GM19328 (cell line): ENCODE results near the gene SCFD2.

ENCODE experiments used
- ATAC-seq: cut with Tn5 transposase; IDR thresholded peaks from one replicate; pipeline ENCODE4 v1.9.1; 2021; ENCODE audit warnings: mild to moderate bottlenecking, moderate library complexity; ENCODE audit not compliant: unreplicated experiment

Gene SCFD2

GRCh38 chr4:52904421-52904820 lies 461.4 kb downstream of the SCFD2 start:
- ATAC-seq = no peak

GRCh38 chr4:52903273-52903672 lies 462.6 kb downstream of the SCFD2 start:
- no peak for ATAC-seq

- no peak for ATAC-seq
Measured at GRCh38 chr4:52894443-52894842, 471.4 kb downstream of the SCFD2 start.

GRCh38 chr4:52892880-52893279 lies 473.0 kb downstream of the SCFD2 start:
- ATAC-seq = no peak

GRCh38 chr4:52891743-52892142 lies 474.1 kb downstream of the SCFD2 start:
- no peak for ATAC-seq

GRCh38 chr4:52890521-52890791 lies 475.4 kb downstream of the SCFD2 start:
- ATAC-seq = no peak

GRCh38 chr4:52889778-52890520 lies 475.9 kb downstream of the SCFD2 start:
- no peak for ATAC-seq

GRCh38 chr4:52889354-52889753 lies 476.5 kb downstream of the SCFD2 start:
- ATAC-seq = no peak

- no peak for ATAC-seq
Measured at GRCh38 chr4:52884994-52885393, 480.9 kb downstream of the SCFD2 start.

DNA sequence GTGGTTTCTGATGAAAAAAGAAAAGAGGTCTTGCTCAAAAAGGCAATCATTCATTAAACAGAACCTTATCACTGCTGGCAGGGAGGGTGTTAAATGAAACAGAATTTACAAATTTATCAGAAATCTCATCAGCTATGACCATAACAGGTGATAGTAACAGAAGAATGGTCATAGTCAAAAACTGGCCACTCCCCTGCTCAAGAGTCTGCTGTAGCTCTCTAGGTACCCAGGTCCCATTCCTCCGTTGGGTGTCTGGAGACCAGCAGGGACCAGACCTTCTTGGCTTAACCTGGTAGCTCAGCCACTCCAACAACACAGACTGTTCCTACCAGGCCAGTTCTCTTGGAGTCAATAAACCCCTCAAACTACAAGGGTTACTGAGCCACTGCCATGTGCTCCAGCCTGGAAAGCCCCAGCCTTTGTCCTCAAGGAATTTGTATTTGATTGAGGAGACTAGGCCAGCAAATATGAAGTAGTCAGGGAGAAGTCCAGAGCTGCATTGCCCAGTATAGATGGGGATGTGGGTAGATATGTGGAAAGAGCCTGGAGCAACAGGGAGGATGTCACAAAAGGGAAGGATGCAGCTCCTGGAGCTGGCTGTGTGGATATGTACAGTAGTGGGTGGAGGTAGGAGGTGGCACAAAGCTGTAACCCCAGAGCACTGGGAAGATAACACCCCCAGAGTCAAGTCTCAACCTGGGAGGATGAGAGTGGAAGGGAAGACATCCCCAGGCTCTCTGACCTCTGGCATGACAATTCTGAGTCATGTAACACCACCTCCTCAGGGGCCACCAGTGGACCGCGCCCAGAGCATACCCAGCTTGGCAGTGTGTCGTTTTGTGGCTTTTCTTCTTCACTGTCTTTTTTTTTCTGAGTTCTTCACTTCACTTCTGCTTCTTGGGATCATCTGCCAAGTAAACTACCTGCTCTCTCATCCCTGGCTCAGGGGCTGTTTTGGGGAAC lies 481.9 kb downstream of the SCFD2 start:
- no peak for ATAC-seq

GRCh38 chr4:52883183-52883621 lies 482.7 kb downstream of the SCFD2 start:
- ATAC-seq = no peak

DNA sequence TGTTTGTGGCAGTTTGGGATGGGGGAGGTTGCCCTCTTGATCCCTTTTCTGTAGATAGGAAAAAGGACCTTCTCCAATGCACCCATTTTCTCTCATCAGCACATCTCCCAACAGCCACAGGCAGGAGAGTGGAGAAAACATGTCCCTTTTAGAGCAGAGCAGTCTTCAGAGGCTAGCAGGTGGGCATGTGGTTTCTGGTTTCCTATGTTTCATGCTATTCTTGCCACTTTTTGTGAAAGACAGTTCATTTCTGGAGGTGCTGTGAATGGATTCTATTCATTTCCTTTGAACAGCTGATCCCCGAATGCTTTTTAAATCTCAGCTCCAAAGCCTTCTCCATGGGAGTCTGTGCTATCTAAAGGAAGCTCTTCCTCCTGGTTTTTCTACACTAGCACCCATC lies 484.9 kb downstream of the SCFD2 start:
- ATAC-seq = no peak

DNA sequence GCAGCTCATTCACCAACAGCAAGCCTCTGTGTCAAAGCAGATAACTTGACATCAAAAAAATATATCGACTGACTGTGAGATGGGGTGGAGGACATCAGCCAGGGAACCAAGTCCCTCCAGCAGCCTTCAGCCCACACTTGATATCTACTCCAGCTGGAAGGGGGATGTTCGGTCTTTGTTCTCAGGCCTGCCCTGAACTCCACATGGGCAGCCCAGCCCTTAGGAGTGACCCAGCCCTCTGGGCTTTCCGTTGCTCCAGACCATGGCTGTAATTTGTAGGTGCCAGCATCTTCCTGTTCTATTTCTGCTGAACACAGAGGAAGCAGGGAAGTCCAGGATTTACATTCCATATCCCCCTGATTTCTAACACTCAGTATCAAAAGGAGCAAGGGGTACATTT lies 486.4 kb downstream of the SCFD2 start:
- no peak for ATAC-seq

DNA sequence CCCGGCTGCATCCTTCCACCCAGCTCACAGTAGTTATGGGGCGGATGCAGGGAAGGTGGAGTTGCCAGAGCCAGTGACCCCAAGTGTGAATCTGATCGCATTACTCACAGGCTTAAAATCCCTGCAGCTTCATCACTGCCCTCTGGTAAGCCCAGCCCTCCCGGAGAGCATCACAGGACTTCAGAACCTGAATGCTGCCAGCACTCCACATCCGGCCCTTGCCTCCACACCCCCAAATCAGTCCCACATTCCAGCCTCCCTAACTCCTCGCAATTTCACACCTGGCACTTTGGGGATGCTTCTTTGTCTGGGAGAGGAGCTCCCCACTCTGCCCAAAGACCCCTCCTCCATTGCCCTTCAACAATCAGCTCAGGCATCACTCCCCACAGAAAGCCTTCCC lies 488.2 kb downstream of the SCFD2 start:
- no peak for ATAC-seq

DNA sequence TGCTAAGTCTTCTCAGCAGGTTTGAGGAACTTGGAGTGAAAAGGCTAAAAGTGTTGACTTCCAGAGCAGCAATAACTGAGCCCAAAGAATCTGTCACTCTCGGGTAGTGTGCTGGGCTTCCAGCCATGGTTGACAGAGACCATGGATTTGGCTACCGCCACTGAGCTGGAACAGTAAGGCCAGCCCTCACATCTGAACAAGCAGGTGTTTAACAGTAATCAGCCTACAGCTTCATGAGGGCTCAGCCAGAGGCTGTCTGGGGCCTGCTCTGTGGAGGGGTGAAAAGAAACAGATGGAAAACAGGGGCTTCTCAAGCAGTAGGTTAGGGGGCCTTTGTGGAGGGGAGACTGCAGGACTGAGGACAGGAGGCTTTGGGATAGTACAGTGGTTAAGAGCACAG lies 488.8 kb downstream of the SCFD2 start:
- no peak for ATAC-seq

DNA sequence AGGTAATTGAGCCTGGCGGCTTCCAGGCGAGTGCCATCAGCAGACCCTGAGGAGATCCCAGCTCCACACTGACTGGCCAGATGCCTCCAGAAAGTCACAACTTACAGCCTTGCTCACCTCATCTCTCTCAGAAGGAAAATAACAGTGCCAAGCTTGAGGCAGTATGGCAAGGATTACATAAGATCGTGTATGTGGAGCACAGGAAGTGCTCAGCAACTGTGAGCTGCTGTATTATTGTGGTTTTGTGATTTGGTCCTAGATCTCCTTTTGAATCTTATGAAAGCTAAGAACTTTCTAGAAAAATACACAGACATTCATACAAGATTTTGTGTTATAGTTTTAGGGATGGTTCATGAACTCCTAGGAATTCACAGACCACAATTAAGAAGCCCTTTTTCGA lies 489.8 kb downstream of the SCFD2 start:
- ATAC-seq = no peak

DNA sequence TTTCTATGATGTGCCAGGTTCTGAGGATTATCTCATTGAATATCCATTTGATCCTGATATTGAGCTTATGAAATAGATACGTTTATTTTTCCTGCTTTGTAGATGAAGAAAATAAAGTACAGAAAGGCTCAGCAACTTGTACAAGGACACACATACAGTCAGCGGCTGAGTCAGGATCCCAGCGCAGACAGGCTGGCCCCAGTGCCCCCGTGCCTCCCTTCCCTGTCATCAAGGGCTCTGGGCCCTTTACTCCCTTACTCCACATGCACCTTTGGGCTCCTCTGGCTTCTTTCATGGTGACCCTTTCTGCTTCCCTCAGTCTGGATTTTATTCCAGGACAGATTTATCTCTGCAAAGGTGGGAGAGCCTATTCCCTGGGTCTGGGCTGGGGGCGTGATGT lies 490.9 kb downstream of the SCFD2 start:
- no peak for ATAC-seq

GRCh38 chr4:52873861-52874343 lies 492.0 kb downstream of the SCFD2 start:
- no peak for ATAC-seq

DNA sequence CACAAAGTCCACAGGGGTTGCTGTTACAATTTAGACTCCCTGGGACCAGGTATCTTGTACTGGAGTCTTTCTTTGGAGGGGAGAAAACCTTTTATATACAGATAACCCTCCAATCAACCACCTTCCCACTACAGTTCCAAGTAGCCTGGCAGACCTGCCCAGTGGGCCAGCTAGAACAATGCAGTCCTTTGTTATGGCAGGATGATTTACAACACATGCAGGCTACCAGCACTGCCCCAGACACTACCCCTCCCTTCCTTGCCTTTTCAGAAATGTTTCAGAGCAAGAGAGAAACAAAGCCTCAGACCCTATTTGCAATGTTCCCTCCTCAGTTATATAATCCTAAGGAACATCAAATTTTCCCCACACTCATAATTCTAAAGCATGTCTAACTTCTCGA lies 492.7 kb downstream of the SCFD2 start:
- ATAC-seq = no peak

DNA sequence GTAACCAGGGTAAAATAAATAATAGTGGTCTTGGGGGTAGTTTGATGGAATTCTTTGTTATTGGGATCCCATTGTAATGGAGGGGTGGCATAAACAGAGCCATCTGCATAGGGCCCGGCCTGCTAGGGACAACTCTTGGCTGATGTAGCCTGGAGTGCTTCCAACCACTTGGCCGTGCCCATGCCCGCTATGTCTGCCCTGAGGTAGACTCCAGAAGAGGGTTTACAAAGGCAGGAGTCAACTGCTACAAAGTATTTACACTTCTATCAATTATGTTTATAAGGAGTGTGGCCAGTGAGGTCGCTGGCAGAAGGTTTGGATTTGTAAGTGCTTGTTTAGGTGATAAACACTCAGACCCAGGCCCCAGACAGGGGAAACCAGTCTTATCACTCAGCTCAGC lies 495.6 kb downstream of the SCFD2 start:
- ATAC-seq = no peak

DNA sequence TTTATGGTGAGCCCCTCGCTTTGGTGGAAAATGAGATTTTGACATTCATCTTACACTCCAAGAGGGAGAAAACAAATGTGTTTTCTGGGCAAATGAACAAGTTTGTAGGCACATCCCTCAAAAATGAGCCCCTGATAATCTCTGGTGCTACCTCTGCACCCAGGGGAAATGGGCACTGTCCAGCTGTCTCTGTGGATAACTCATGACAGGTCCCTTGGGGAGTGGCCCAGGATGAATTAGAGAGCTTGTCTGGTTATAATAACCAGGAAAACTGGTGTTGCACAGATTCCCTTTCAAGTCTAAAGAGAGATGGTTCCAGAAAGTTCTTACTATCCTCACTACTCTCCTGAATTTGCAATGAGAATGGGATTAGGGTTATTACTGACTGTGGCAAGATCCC lies 496.2 kb downstream of the SCFD2 start:
- ATAC-seq = no peak

DNA sequence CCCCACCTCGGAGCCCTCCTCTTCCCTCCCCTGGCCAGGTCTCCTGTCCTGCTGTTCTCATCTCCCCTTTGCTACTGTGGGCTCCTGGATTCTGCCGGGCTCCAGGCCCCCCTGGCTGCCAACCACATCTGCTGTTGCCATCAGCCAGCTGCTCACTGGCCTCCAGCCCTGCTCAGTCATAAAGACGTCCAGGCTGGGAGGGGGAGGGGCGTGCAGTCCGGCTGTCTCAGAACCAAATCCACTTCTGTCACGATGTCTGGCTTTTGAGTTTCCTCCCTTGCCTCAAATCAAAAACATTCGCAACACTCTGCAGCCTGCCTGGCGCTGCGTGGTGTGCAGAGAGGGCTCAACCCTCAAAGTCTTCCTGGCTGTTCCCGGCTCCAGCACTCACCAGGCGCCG lies 496.7 kb downstream of the SCFD2 start:
- ATAC-seq = no peak
